ENCODE results near the gene ANO1. TPM values are rescaled to one million over a fixed set of nuclear protein-coding genes. Genes with fewer than 3 reads are reported as not detected.

Gene ANO1
- total and polyA plus RNA-seq, 2 of the 8 experiments (the other 6 are each of a cell fraction or from before 2014, with no cell fraction given), result 4.7 to 5.0 TPM

GRCh38 chr11:70090961-70091381 lies 12.9 kb downstream of the ANO1 start (continued):
- TF ChIP-seq CHD7 (IDR thresholded peaks at IDR 0.05; ENCODE audit: insufficient replicate concordance, low read length) (no peak), ASH2L (IDR thresholded peaks at IDR 0.05; ENCODE audit: low read length) (no peak), SIRT6 (IDR thresholded peaks at IDR 0.05; ENCODE audit: low read length) (no peak), HDAC2 (IDR thresholded peaks at IDR 0.05; ENCODE audit: borderline replicate concordance in 1 of 2, low read depth in 2 of 2, low read length in 2 of 2) (no peak), CREB1 (IDR thresholded peaks at IDR 0.05) (no peak), HDAC6 (IDR thresholded peaks at IDR 0.05; ENCODE audit: low read depth, low read length) (no peak), RAD21 (IDR thresholded peaks at IDR 0.05 in 1 of 2, conservative IDR thresholded peaks at IDR 0.05 in 1 of 2; ENCODE audit: low read depth in 2 of 2, low read length in 2 of 2) (no peak), JUND (IDR thresholded peaks at IDR 0.05; ENCODE audit: low read length) (no peak), CBX5 (IDR thresholded peaks at IDR 0.05; ENCODE audit: low read depth, low read length) (no peak), TCF12 (IDR thresholded peaks at IDR 0.05; ENCODE audit: low read depth, low read length) (no peak), YY1 (IDR thresholded peaks at IDR 0.05; ENCODE audit: low read depth, low read length) (no peak), EGR1 (IDR thresholded peaks at IDR 0.05; ENCODE audit: borderline replicate concordance, low read depth, low read length) (no peak)
